Coronary artery (tissue), 2 donors: ENCODE measurements around the gene S1PR3.

Source experiments
- DNase-seq: peaks from one replicate; pipeline ENCODE4 v3.0.0-alpha.2; 2017; ENCODE audit warnings: low spot score
- H3K27ac ChIP-seq, 2 donors: fragments of 200-600 bp; sonication (generic); one replicate each; pipeline ENCODE4 v1.5.1; 2016 to 2019
- H3K4me3 ChIP-seq: fragments of 200-600 bp; sonication (generic); 2 replicates; pipeline ENCODE4 v1.5.1; 2016; ENCODE audit warnings: mild to moderate bottlenecking, moderate library complexity
- CTCF ChIP-seq: fragments of 200-600 bp; sonication (generic); IDR thresholded peaks from one replicate; pipeline ENCODE4 v1.5.1; 2019; ENCODE audit warnings: antibody characterized with exemption

S1PR3 gene

GRCh38 chr9:88993327-88993726 lies 2.1 kb downstream of the S1PR3 start:
- no peak for TF ChIP-seq CTCF
- peak overlapping the region; percentile 99 for H3K4me3 ChIP-seq
- DNase-seq: peak; percentile 50
- H3K27ac ChIP-seq: peak overlapping the region; percentile 51 to 63

DNA sequence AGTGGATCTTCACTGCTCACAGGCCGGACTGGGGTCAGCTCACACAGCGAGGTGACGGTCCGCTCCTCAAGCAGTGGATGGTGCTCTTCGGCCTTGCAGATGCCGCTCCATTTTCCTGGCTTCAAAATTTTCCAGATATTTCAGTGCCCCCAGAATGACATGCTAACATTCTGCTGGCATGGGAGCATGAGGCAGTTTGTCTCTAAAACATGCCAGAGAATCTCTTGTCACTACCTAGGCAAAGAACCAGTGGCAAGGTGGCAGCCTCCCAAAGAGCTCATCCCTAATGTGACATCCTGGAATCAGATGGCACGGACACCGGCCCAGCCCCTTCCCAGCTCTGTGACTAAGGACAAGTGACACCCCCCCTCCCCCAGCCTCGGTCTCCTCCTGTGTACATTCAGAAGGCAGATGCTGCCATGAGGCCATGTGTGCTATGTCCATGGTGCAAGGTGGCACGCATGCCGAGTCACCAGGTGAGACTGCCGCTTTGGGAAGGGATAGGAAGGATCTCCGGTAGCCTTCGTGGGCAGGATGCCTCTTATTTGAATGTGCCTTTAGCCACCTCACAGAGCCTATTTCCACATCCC lies 2.7 kb downstream of the S1PR3 start:
- no peak for TF ChIP-seq CTCF
- peak overlapping the region; percentile 51 to 63 for H3K27ac ChIP-seq
- peak overlapping the region; percentile 99 for H3K4me3 ChIP-seq
- peak; percentile 76 for DNase-seq

GRCh38 chr9:88994469-88995199 lies 3.4 kb downstream of the S1PR3 start:
- H3K4me3 ChIP-seq: peak overlapping the region; percentile 99

GRCh38 chr9:88995200-88995577 lies 3.9 kb downstream of the S1PR3 start:
- Histone ChIP-seq H3K27ac (peak overlapping the region; percentile 51 to 63), H3K4me3 (peak overlapping the region; percentile 99)
- TF ChIP-seq CTCF: no peak
- peak; percentile 49 for DNase-seq

More at GRCh38 chr9:88994469-88995199, 3.4 kb downstream of the S1PR3 start:
- peak; percentile 71 for DNase-seq
- TF ChIP-seq CTCF: no peak
- peak overlapping the region; percentile 51 to 63 for H3K27ac ChIP-seq

DNA sequence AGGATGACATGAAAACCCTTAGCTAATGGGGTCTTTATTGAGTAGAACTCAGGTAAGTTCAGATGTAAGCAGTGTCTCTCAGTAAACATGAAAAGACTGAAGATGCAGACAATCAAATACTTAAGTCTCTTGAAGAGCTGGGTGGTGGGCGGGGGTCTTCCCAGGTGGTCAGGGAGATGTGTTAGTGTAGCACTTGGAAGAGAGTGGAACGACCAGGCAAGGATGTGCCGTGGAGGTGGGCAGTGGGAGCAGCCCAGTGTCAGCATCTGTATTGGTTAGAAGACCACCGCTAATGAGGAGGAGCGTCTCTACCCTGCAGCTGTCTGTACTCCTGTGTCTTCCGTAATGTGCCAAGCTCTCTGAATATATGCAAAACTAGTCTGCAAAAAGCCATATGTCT lies 4.4 kb downstream of the S1PR3 start:
- H3K27ac ChIP-seq: peak overlapping the region; percentile 40 to 51
- DNase-seq: peak; percentile 64
- peak overlapping the region; percentile 99 for H3K4me3 ChIP-seq
- no peak for TF ChIP-seq CTCF

GRCh38 chr9:88996046-88996920 lies 5.0 kb downstream of the S1PR3 start:
- Histone ChIP-seq H3K27ac (peak overlapping the region in 1 of 2 donors; percentile 57), H3K4me3 (peak overlapping the region; percentile 99)
- DNase-seq: peak; percentile 64
- no peak for TF ChIP-seq CTCF
